IPS DF 6.9 (cell line): Measurements from ENCODE around the gene MBD3L2B.
"Not testable (repeated sequence)": the region's sequence is repeated elsewhere in the genome, so short reads cannot be mapped to it uniquely, and the experiment has no call there.

Experiments
- DNase-seq: peaks from one replicate; pipeline ENCODE4 v3.0.0-alpha.2; 2013; ENCODE audit warnings: low read depth, low spot score
- H3K27ac ChIP-seq: one replicate; pipeline ENCODE4 v1.5.1; 2013; ENCODE audit warnings: low read length, control low read depth
- H3K27me3 ChIP-seq: 2 replicates; pipeline ENCODE4 v1.6.1; 2013; ENCODE audit warnings: mild to moderate bottlenecking, low read length; ENCODE audit not compliant: control insufficient read depth, insufficient read depth
- H3K36me3 ChIP-seq: 2 replicates; pipeline ENCODE4 v1.6.1; 2013; ENCODE audit warnings: low read length; ENCODE audit not compliant: control insufficient read depth, insufficient read depth
- H3K4me1 ChIP-seq: 2 replicates; pipeline ENCODE4 v1.6.1; 2013; ENCODE audit warnings: low read length; ENCODE audit not compliant: control insufficient read depth, insufficient read depth
- H3K4me3 ChIP-seq: 2 replicates; pipeline ENCODE4 v1.5.1; 2013; ENCODE audit warnings: mild to moderate bottlenecking, low read length
- H3K9me3 ChIP-seq: 2 replicates; pipeline ENCODE4 v1.6.1; 2013; ENCODE audit warnings: low read length, inconsistent platforms; ENCODE audit not compliant: control insufficient read depth, insufficient read depth
- WGBS: extraction: QIAGEN DNeasy Blood & Tissue Kit; methylation state at CpG from one replicate; pipeline ENCODE4 v1.1.7; 2013; ENCODE audit warnings: mixed read lengths, missing lambda C conversion rate; ENCODE audit not compliant: insufficient read length, insufficient coverage; 5-methylcytosine and 5-hydroxymethylcytosine counted together

MBD3L2B gene

DNA sequence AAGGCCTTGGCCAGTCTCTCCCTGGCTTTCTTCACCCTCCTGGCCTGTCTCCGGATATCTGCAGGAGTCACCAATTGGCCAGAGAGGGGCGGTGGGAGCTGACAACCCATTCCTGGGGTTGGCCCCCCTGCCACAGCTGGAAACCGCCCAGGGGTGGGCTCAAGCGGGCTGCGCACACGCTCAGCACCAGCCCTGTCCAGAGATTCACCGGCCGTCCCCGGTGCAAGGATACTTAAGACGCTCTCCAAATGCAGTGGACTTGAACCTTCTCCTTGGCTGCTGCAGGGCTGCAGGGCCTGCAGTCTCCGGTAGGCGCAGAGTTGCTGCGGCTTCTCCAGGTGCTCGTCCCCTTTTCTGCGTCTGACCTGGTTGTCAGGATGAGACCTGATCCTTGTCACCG lies 35.1 kb upstream of the MBD3L2B start:
- DNase-seq, H3K27me3 ChIP-seq, H3K9me3 ChIP-seq, H3K36me3 ChIP-seq, H3K27ac ChIP-seq, H3K4me1 ChIP-seq, H3K4me3 ChIP-seq: not testable (repeated sequence)
- WGBS: no CpG with 5 or more reads among the region's 16 CpGs

DNA sequence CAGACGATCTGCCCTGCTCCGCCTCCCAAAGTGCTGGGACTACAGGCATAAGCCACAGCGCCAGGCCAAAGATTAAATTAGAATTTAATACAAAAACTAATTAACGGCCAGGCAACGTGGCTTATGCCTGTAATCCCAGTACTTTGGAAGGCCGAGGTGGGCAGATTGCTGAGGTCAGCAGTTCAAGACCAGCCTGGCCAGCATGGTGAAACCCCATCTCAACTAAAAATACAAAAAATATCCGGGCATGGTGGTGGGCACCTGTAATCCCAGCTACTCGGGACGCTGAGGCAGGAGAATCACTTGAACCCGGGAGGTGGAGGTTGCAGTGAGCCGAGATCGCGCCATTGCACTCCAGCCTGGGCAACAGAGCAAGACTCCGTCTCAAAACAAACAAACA lies 34.4 kb upstream of the MBD3L2B start:
- no CpG with 5 or more reads among the region's 14 CpGs for WGBS
- not testable (repeated sequence) for H3K36me3 ChIP-seq, H3K27me3 ChIP-seq, H3K9me3 ChIP-seq, H3K4me1 ChIP-seq, H3K27ac ChIP-seq, DNase-seq, H3K4me3 ChIP-seq

DNA sequence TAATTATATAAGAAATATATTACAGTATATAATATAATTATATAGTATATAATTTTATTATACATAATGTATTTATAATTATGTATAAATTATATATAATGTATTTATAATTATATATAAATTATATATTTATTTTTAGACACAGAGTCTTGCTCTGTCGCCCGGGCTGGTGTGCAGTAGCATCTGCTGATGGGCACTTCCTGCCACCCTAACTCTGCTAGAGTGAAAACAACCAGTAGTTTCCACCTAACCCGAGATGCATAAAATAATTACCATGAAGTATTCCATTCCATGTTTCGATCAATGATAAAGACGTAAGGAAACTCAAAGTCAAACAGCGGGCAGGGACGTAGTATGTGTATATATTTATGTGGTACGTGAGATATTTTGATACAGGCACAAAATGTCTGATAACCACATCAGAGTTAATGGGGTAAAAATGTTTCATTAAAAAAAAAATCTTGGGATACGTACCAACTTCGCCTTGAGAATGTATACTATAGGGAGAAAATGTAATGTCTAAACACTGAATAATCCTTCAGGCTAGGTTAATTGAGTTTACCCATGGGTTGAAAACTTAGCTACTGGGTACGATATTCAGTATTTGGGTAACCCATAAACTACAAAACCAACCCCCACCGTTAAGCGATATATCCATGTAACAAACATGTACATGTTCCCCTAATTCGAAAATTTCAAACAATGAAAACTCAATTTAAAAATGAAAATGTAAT lies 33.6 kb upstream of the MBD3L2B start:
- not testable (repeated sequence) for H3K27ac ChIP-seq, H3K4me1 ChIP-seq, H3K36me3 ChIP-seq, H3K9me3 ChIP-seq, H3K4me3 ChIP-seq, DNase-seq, H3K27me3 ChIP-seq
- WGBS: no CpG with 5 or more reads among the region's 14 CpGs

DNA sequence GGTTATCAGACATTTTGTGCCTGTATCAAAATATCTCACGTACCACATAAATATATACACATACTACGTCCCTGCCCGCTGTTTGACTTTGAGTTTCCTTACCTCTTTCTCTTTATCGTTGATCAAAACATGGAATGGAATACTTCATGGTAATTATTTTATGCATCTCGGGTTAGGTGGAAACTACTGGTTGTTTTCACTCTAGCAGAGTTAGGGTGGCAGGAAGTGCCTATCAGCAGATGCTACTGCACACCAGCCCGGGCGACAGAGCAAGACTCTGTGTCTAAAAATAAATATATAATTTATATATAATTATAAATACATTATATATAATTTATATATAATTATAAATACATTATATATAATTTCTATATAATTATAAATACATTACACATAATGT lies 31.7 kb upstream of the MBD3L2B start:
- H3K4me3 ChIP-seq, DNase-seq, H3K36me3 ChIP-seq, H3K27ac ChIP-seq, H3K4me1 ChIP-seq, H3K27me3 ChIP-seq, H3K9me3 ChIP-seq: not testable (repeated sequence)
- WGBS: 100% methylated on average over 3 of the region's 7 CpGs

DNA sequence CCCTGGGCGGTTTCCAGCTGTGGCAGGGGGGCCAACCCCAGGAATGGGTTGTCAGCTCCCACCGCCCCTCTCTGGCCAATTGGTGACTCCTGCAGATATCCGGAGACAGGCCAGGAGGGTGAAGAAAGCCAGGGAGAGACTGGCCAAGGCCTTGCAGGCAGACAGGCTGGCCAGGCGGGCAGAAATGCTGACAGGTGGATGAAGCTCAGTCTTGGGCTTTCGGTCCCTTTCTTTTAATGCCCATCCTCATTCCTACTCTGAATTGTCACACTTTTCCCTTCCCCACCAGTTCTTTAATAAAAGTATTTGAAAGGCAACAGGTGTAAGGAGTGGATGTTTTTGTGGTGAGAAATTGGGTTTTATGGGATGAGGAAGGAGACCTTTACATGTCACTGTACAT lies 30.2 kb upstream of the MBD3L2B start:
- not testable (repeated sequence) for H3K36me3 ChIP-seq, H3K27ac ChIP-seq, DNase-seq, H3K9me3 ChIP-seq, H3K27me3 ChIP-seq, H3K4me3 ChIP-seq, H3K4me1 ChIP-seq
- WGBS: no CpG with 5 or more reads among the region's 5 CpGs

- no CpG with 5 or more reads among the region's 7 CpGs for WGBS
- not testable (repeated sequence) for H3K27me3 ChIP-seq, H3K27ac ChIP-seq, H3K9me3 ChIP-seq, DNase-seq, H3K4me1 ChIP-seq, H3K4me3 ChIP-seq, H3K36me3 ChIP-seq
Observed at GRCh38 chr19:7049021-7049420, 27.8 kb upstream of the MBD3L2B start, which contains the start of gene MBD3L2. Gene MBD3L2 (plus strand): TSS chr19:7049321. CDS start chr19:7049374, 53 bp downstream.

DNA sequence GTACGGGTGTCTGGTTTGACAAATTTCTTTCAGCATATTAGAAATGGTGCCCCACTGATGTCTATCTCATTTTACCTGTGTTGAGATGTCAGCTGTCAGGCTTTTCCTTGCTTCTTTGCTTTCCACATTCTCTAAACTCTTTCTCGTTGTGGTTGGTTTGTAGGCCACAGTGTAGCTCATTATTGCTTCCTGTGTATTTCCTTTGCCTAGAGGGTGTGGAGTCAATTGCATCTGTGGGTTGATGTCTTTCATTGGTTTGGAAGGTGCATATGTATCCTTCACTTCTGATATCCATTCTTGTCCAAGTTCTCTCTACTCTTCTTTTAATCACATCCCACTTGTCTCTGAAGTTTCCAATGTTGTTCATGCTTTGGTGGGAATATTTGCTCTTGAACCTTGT lies 20.3 kb upstream of the MBD3L2B start:
- not testable (repeated sequence) for H3K36me3 ChIP-seq, DNase-seq, H3K4me3 ChIP-seq, H3K4me1 ChIP-seq, H3K27me3 ChIP-seq, H3K27ac ChIP-seq, H3K9me3 ChIP-seq
- no CpG with 5 or more reads among the region's 2 CpGs for WGBS

DNA sequence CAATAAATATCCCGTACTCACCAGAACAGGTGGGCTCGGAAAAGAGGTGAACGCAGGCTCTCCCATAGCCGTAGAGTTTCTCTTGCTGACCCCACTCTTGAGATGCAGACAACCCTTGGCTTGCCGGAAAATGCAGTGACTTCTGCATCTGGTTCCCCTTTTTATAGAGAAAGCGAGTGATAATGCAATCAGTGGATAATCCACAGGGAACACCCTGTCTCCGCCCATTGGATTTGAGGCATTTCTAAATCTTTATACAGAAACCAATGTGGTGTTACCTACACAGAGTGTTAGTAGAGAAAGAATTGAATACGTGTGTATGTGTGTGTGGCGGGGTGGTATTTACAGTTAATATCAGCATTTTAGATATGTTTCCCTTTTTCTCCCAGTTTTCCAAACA lies 18.8 kb upstream of the MBD3L2B start, which contains the start of gene MBD3L4:
Gene MBD3L4, minus strand, starts transcription at position 101 of the 400 bp plus-strand sequence. Its CDS starts 35 bp downstream, at position 66.
- DNase-seq, H3K36me3 ChIP-seq, H3K4me1 ChIP-seq, H3K27ac ChIP-seq, H3K9me3 ChIP-seq, H3K27me3 ChIP-seq, H3K4me3 ChIP-seq: not testable (repeated sequence)
- no CpG with 5 or more reads among the region's 9 CpGs for WGBS

DNA sequence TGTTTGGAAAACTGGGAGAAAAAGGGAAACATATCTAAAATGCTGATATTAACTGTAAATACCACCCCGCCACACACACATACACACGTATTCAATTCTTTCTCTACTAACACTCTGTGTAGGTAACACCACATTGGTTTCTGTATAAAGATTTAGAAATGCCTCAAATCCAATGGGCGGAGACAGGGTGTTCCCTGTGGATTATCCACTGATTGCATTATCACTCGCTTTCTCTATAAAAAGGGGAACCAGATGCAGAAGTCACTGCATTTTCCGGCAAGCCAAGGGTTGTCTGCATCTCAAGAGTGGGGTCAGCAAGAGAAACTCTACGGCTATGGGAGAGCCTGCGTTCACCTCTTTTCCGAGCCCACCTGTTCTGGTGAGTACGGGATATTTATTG lies 9.0 kb upstream of the MBD3L2B start, which contains the start of gene MBD3L5:
Gene MBD3L5, plus strand, starts transcription at position 301 of the 400 bp plus-strand sequence. Its CDS starts 34 bp downstream, at position 335.
- not testable (repeated sequence) for H3K27me3 ChIP-seq, H3K36me3 ChIP-seq, H3K9me3 ChIP-seq, H3K4me3 ChIP-seq, H3K27ac ChIP-seq, H3K4me1 ChIP-seq, DNase-seq
- no CpG with 5 or more reads among the region's 9 CpGs for WGBS

DNA sequence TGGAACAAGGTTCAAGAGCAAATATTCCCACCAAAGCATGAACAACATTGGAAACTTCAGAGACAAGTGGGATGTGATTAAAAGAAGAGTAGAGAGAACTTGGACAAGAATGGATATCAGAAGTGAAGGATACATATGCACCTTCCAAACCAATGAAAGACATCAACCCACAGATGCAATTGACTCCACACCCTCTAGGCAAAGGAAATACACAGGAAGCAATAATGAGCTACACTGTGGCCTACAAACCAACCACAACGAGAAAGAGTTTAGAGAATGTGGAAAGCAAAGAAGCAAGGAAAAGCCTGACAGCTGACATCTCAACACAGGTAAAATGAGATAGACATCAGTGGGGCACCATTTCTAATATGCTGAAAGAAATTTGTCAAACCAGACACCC lies 7.6 kb upstream of the MBD3L2B start:
- no CpG with 5 or more reads among the region's 1 CpG for WGBS
- not testable (repeated sequence) for DNase-seq, H3K27ac ChIP-seq, H3K27me3 ChIP-seq, H3K36me3 ChIP-seq, H3K9me3 ChIP-seq, H3K4me3 ChIP-seq, H3K4me1 ChIP-seq

DNA sequence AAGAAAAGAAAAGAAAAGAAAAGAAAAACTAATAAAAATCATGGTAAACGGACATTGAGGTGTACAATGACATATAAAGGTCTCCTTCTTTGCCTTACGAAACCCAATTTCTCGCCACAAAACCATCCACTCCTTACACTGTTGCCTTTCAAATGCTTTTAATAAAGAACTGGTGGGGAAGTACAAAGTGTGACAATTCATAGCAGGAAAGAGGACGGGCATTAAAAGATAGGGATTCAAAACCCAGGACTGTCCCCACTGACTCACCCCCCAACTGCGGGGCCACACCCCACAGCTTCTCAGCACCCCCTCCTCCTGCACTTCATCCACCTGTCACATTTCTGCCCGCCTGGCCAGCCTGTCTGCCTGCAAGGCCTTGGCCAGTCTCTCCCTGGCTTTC lies 2.4 kb downstream of the MBD3L2B start:
- no peak for DNase-seq
- Histone ChIP-seq H3K4me1 (no peaks in the 10 kb centered on the region), H3K4me3 (no peak overlapping the region), H3K27ac (no peak overlapping the region), H3K36me3 (no peaks in the 10 kb centered on the region), H3K27me3 (no peaks in the 10 kb centered on the region), H3K9me3 (no peaks in the 10 kb centered on the region; the same call in 1 of the 2 replicates)
- no CpG with 5 or more reads among the region's 6 CpGs for WGBS
